DMS53 (cell line): ENCODE data around the gene CLDN22.

Experiments used
- DNase-seq: peaks from one replicate; lab custom pipeline; 2025; lab: John Stamatoyannopoulos, UW

The CLDN22 gene

DNA sequence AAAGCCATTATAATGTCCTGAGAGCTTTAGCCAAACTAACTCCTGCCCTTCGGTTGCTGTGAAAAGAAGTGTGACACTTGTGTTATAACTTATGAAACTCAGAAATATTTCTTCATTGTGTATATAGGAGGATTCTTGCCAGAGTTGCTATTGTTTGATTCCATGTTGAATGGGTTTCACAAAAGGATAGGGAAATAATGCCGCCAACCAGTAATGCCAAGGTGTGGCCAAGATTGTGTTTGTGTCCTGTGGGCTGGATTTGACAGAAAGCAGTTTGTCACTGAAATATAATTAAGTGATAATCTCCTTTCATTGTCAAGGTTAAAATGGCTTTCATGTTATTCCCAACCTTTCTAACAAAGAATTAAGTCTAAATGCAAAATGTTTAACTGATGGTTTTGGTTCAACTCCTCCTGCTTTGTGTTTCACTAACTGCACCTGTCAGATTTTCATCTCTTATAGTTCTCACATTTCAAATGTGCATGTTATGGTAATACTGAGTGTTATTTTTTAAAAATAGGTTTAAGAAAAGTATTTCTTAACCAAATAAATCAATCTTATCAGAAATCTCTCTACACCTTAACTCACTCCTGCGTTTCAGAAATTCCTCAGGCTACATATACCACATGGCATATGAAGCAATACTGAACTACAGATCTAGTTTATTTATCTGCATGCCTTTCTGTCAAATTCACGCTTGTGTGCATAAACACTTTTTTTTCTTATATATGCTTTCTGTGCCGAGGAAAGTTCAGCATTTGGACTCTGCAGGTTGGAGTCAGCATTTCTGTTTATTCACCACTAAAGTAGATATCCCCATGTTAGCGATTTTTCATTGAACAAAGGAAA, at the start of gene CLDN22:
TSS of gene CLDN22 (minus strand) at position 66 of the 849 bp plus-strand sequence. CDS start at position 8, 58 bp downstream.
- no peak for DNase-seq

- no peak for DNase-seq
Observed at GRCh38 chr4:183369073-183369472, 49.0 kb upstream of the CLDN22 start.

DNA sequence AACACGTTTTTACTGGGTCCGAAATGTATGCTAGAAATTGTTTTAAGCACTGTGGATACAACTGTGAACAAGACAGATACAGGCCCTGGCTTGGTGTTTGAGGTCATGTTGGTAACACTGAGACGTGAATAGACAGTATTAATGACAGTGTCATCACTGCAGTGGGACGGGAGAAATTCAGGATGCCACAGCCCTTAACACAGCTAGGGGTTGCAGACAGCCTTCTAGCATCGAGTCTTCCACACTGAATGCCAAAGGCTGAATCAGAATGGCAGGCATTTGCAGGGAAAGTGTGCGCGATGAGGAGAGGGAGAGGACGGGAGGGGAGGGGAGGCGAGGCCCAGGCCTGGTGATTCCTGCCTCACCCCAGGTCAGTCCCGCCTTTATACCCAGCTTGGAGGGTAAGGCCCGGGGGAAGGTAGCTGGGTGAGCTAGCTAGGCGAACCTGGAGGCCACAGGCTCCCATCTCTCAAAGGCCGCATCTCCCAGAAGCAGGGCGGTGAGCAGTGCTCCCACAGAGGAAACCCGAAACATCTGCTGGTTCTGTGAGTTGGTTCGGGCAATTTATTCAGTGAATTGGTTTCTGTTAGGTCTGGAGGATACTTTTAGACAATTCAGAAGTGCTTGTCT, 46.2 kb upstream of the CLDN22 start:
- DNase-seq: no peak

- no peak for DNase-seq
Observed at GRCh38 chr4:183364025-183364424, 43.9 kb upstream of the CLDN22 start.

- no peak for DNase-seq
Observed at GRCh38 chr4:183362916-183363542, 43.0 kb upstream of the CLDN22 start.

DNA sequence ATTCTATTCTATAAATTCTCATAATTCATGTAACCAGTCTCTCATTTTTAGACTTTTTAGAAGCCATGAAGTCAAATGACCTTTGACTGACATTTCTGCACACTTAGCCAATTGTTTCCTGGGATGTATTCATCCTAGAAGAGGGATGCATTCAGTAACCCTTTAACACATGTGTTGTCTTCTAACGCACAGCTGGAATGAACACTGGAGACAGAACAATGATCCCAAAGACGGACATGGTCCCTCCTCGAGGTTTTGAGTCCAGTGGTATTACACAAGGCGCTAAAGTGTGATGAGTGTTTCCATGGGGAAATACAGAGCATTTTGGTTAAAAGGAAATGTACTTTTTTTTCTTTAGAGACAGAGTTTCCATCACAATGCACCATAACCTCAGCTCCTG, 42.0 kb upstream of the CLDN22 start:
- DNase-seq: no peak

GRCh38 chr4:183360161-183360919, 40.3 kb upstream of the CLDN22 start:
- DNase-seq: no peak

DNA sequence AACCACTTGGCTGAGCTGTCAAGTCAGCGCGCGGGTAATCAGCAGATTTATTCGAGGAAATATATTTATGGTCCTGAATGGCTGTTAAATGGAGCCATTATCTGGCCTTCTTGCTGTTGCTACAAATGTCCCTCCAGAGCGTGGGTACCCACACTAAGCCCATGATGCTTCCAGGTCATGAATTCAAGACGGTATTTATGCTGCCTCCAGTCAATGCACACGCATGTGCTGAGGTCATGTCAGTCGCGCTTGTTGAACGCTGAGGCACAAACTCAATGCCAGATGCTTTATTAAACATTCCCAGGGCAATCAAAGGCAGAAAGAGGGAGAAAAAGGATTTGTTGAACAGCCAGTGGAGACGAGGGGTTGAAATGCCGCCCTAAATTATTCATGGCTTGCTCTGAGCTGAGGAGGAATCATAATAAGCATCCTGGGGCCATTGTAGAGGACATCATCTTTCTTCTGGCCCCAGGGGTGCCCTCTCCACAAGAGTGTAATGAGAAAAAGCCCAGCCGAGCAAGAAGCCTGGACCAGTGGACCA, 38.2 kb upstream of the CLDN22 start:
- no peak for DNase-seq

GRCh38 chr4:183356931-183357675, 37.0 kb upstream of the CLDN22 start:
- peak; percentile 10 for DNase-seq

GRCh38 chr4:183356173-183356830, 36.2 kb upstream of the CLDN22 start:
- no peak for DNase-seq

GRCh38 chr4:183355405-183355804, 35.3 kb upstream of the CLDN22 start:
- no peak for DNase-seq

GRCh38 chr4:183354219-183354618, 34.1 kb upstream of the CLDN22 start:
- DNase-seq: peak; percentile 10

- no peak for DNase-seq
Observed at GRCh38 chr4:183353557-183353956, 33.5 kb upstream of the CLDN22 start.

- no peak for DNase-seq
Observed at GRCh38 chr4:183352546-183352945, 32.5 kb upstream of the CLDN22 start.

- no peak for DNase-seq
Observed at GRCh38 chr4:183350317-183351071, 30.4 kb upstream of the CLDN22 start.

- no peak for DNase-seq
Observed at GRCh38 chr4:183349673-183350072, 29.6 kb upstream of the CLDN22 start.

GRCh38 chr4:183348706-183349659, 28.9 kb upstream of the CLDN22 start:
- no peak for DNase-seq

DNA sequence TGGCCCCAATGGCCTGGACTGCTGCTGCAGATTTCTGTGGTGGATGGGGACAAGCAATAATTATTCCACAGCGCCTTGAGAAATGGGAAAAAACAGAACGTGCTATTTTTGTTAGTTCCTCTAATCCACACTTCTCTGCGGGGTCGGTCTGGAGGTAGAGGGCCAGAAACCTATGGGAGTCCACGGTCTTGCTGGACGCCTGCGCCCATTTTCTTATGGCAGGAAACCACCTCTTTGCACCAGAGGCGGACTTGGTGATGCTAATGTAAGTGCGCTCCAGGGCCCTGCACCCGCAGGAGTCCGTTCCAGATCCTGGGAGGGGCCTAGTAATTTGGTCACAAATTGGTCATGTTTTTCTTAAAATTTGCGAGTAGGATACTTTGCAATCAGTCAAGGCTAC, 28.1 kb upstream of the CLDN22 start:
- DNase-seq: no peak

GRCh38 chr4:183347566-183347965, 27.5 kb upstream of the CLDN22 start:
- no peak for DNase-seq
